ENCODE measurements around the gene PPP5C.
A peak's percentile ranks its signal among the peaks of the same experiment; 100 is the strongest.
"Not testable (repeated sequence)": the region's sequence is repeated elsewhere in the genome, so short reads cannot be mapped to it uniquely, and the experiment has no call there.

The PPP5C gene

GRCh38 chr19:46367426-46367825 is 20.5 kb downstream of the PPP5C start:
- no peak for DNase-seq

GRCh38 chr19:46368116-46368515 is 21.2 kb downstream of the PPP5C start:
- no peak for DNase-seq

GRCh38 chr19:46369817-46370216 is 22.9 kb downstream of the PPP5C start:
- DNase-seq, result peak; percentile 38

GRCh38 chr19:46371371-46371901 is 24.5 kb downstream of the PPP5C start:
- DNase-seq, result no peak

- DNase-seq, result no peak
These were observed 26.1 kb downstream of the PPP5C start for GRCh38 chr19:46372901-46373490.

GRCh38 chr19:46373491-46374359 is 26.8 kb downstream of the PPP5C start:
- DNase-seq, result no peak

GRCh38 chr19:46374536-46375475 is 27.9 kb downstream of the PPP5C start:
- no peak for DNase-seq

GRCh38 chr19:46375476-46376067 is 28.7 kb downstream of the PPP5C start:
- DNase-seq, result not testable (repeated sequence)

GRCh38 chr19:46376241-46377153 is 29.6 kb downstream of the PPP5C start:
- DNase-seq, result no peak

- DNase-seq, result no peak
These were observed 31.4 kb downstream of the PPP5C start for GRCh38 chr19:46378268-46378667.

- DNase-seq, result no peak
These were observed 33.8 kb downstream of the PPP5C start for GRCh38 chr19:46380690-46381089.

GRCh38 chr19:46381346-46381745 is 34.5 kb downstream of the PPP5C start:
- DNase-seq, result no peak

- DNase-seq, result no peak
These were observed 35.0 kb downstream of the PPP5C start for GRCh38 chr19:46381756-46382345.

- no peak for DNase-seq
These were observed 36.4 kb downstream of the PPP5C start for GRCh38 chr19:46383171-46383815.

GRCh38 chr19:46383846-46384245 is 37.0 kb downstream of the PPP5C start:
- DNase-seq, result no peak

- DNase-seq, result no peak
These were observed 37.5 kb downstream of the PPP5C start for GRCh38 chr19:46384396-46384795.

- DNase-seq, result no peak
These were observed 38.7 kb downstream of the PPP5C start for GRCh38 chr19:46385636-46386035.

- DNase-seq, result no peak
These were observed 39.3 kb downstream of the PPP5C start for GRCh38 chr19:46386151-46386550.

- DNase-seq, result no peak
These were observed 40.3 kb downstream of the PPP5C start for GRCh38 chr19:46386996-46387712.

- no peak for DNase-seq
These were observed 40.8 kb downstream of the PPP5C start for GRCh38 chr19:46387713-46388130.

Data from stimulated activated CD4-positive, alpha-beta T cell treated with anti-CD3 and anti-CD28 coated beads, Interleukin-15, amount 100 ng/mL, for 24 hours (primary cell).